Measurements from ENCODE around the gene DLX1.
"Not testable (repeated sequence)": the region's sequence is repeated elsewhere in the genome, so short reads cannot be mapped to it uniquely, and the experiment has no call there.

DLX1 gene

DNA sequence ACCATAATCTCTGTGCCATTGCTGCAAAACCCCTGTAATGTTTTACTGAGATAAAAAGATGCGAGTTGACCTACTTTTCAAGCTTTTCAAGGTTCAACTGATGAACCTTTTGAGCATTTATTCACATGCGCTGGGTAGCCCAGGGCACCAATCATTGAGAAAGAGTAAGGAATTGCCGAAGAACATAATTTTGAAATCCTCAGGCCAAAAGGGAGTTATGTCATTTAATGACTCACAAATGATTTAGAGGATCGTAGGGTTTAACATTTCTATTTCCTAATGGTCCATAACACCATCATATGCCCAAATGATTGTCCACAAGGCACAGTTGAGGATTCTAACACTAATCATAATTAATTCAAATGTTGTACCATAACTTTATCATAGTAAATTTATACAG, 20.2 kb upstream of the DLX1 start:
- DNase-seq (ENCODE audit: low read depth in 2 of 2): no peak

DNA sequence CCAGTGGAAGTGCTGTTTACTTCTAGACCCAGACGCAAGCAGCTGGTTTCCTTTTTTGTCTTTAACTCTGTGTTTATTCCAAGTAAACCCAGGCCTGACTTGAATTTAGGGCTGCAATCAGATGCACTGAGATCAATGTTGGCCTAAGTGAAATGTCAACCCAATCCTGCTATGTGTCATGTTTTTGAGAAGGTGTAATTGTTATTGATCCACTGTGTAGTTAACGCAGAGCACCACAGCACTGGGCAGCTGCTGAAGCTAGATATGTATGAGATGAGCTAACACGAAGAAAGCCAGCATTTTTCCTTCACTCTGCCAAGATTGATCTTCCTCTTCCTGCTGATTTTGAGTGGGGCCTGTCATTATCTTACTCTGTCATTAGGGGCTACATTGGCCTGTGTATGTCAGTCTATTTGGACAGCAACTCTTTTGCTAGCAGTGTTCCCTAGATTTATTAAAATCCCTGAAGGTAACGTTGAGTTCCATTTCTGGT, 18.9 kb upstream of the DLX1 start:
- DNase-seq (ENCODE audit: low read depth in 2 of 2): no peak

GRCh38 chr2:172067905-172068304, 17.4 kb upstream of the DLX1 start:
- DNase-seq (ENCODE audit: low read depth in 2 of 2): not testable (repeated sequence)

GRCh38 chr2:172070936-172071335, 14.4 kb upstream of the DLX1 start:
- no peak for DNase-seq (ENCODE audit: low read depth in 2 of 2)

GRCh38 chr2:172072303-172072702, 13.0 kb upstream of the DLX1 start:
- DNase-seq (ENCODE audit: low read depth in 2 of 2): no peak

DNA sequence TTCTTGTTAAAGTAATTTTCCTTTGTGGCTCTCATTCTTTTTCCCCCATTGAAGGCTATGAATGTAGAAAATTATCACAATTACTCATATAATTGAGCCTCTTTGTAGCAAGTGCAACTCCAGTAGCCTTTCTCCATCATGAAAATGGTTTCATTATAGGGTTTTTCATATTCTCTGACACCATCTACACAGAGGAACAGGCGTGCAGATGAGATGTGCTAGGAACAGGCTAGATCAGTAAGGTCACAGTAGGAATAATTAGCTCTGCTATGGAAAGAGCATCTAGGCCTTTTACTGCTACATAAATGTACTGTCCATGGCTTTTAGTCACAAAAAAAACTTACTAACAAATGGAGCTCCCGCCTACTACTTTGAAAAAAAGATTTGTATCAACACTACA, 12.6 kb upstream of the DLX1 start:
- DNase-seq (ENCODE audit: low read depth in 2 of 2): no peak

DNA sequence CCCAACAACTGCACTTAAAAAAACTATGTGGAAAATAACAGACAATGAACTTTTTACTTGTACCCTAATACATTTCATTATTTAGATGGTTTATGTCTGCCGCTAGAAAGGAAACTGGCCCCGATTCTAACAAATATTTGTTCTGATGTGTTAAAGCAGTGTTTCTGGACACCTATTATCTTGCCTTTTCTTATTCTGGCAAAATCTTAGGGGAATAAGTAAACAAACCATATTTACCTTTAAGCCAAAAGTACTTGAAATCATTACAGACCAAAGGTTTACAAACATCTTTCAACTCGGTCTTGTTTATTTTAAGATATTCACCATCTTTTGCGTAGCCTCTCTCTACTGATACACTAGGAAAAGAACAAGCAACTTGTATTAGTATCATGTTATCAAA, 11.8 kb upstream of the DLX1 start:
- DNase-seq (ENCODE audit: low read depth in 2 of 2): no peak

DNA sequence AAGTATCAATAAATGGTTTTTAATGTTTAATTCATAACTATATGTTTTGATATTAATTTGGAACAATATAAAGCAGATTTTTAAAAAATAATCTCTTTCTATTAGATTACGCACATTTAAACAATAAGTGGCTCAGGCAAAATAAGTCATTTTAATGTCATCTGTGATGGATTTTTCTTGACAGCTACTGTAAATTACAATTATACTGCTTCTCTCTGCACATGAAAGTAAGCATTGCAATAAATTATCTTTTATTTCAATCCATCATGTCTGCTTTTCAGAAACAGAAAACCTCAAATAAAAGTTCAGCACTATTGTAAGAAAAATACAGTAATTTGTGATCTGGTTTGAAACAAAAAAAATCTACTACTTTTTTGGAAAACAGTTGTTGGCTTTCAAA, 11.1 kb upstream of the DLX1 start:
- DNase-seq (ENCODE audit: low read depth in 2 of 2): no peak

- no peak for DNase-seq (ENCODE audit: low read depth in 2 of 2)
Measured at GRCh38 chr2:172079416-172079815, 5.9 kb upstream of the DLX1 start.

GRCh38 chr2:172079838-172080640, 5.3 kb upstream of the DLX1 start:
- DNase-seq (ENCODE audit: low read depth in 2 of 2): no peak

- no peak for DNase-seq (ENCODE audit: low read depth in 2 of 2)
Measured at GRCh38 chr2:172080641-172081220, 4.6 kb upstream of the DLX1 start.

DNA sequence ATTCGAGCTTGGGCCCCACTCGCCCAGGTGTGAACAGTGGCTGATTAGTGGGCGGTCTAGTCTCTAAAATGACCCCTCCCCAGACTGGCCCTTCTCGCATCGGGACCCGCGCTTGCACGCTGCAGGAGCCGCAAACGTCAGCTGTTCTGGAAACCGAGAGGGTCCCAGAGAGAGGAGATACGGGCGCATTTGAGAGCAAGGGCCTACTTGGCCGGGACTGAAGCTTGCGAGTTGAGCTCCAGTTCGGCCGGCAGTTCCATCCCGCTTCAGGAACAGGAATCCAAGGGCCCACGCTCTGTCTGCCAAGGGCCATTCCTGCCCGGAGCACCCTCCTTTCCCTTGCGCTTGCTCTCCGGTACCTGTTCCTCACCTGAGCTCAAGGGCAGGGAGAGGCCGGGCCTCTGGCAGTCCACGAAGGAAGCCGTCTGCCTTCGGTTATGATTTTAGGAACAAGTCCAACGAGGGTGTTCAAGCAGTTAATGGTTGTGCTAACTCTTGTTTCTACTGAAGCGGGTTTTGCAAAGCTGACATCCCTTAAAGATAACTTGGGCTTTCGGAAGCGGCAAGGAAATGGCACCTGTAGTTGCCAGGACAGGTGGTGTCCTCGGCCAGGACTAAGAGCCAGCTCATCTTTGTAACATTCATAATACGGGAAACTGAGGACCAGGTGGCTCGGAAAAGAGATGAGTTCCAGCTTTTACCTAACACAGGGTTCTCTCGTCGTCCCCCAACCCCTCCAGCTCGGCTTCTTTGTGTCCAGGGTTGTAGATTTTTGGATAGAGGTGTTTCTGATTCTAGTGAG, 3.9 kb upstream of the DLX1 start:
- DNase-seq (ENCODE audit: low read depth in 2 of 2): no peak

- DNase-seq (ENCODE audit: low read depth in 2 of 2): no peak
Measured at GRCh38 chr2:172082105-172082943, 3.0 kb upstream of the DLX1 start.

- no peak for DNase-seq (ENCODE audit: low read depth in 2 of 2)
Measured at GRCh38 chr2:172082944-172083627, 2.2 kb upstream of the DLX1 start.

GRCh38 chr2:172083628-172084394, 1.5 kb upstream of the DLX1 start:
- no peak for DNase-seq (ENCODE audit: low read depth in 2 of 2)

DNA sequence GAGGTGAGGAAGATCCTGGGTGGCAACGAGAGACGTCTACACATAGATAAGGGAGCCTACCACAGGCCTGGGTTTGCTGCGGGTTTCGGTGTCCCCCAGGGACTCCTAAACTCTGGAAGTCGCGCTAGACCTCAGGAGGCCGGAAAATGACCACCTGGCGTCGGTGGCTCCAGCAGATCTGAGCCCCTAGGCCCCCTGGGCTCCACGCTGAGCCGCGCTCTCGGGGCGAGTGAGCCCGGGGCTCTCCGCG, 987 bp upstream of the DLX1 start:
- no peak for DNase-seq (ENCODE audit: low read depth in 2 of 2)

DNA sequence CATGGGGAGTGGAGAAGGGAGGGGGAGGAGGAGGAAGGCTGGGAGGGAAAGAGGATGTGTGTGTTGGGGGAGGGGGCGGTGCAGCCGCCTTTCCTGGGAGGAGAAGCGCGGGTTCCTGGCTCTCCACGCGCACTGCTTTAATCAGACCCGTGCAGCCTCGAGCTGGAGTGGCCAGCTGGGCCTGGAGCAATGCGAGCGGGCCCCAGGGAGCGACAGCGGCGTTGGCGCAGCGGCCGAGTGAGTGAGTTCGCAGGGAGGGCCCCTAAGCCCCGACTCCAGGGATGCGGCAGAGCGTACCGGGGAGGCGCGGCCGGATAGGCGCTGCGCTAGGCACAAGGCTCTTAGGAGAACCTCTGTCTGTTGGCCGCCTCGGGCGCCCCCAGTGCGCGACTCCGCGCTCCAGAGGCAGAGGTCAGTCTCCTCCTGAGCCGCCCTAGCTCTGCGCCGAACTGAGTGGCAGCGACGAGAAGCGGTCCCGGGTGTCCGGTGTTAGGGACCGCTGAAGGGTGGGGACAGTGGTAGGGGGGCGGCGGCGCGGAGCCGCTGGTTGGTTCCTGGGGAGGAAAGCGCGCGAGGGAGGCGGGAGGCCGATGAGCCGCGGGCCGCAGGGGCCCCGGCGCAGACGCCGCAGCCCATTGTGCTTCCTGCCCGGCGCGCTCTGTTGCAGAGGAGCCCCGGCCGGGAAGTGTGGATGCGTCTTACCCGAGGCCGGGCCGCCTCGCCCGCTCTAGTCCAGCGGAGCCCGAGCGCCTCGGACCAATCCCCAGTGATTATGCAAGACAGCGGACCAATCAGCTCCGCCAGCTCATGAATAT, 455 bp upstream of the DLX1 start:
- DNase-seq (ENCODE audit: low read depth in 2 of 2): peak; percentile 91 to 93

DNA sequence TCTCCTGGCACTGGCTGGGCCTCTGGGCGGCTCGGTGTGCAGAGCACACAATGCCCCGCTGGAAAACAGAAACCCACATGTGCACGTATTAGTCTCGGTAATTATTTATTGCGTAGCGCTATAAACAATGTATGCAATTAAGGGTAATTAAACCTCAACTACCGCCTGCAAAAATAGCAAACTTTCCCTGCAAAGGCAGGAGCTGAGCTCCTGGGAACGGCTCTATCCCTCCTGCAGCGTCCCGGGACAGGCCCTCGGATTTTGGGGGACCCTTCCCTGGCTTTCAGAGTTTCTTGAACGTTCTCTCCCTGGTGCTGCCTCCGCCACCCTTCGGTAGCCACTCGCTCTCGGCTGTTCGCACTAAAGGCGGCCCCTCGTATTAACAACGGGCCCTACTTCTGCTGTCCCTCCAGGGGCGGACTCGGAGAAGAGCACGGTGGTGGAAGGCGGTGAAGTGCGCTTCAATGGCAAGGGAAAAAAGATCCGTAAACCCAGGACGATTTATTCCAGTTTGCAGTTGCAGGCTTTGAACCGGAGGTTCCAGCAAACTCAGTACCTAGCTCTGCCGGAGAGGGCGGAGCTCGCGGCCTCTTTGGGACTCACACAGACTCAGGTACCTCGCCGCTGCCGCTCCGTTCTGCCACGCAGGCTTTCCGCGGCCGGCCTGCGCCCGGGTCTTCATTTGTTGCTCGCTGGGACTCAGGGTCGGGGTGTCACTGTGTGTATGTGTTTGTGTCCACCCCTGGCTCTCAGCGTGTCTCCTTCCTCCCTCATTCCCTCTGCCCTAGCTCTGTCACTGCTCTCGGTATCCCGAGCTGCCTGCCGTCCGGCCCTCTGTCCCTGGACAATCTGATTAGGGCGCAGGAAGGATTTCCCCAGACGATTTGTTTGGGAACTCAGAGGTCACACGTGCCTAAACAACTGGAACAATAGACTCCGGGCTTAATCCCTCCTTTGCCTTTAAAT, 1.2 kb downstream of the DLX1 start:
- DNase-seq (ENCODE audit: low read depth in 2 of 2): no peak

Measured in fibroblast of skin of left quadriceps (primary cell).